Measurements from ENCODE around the gene PNRC2.

DNA sequence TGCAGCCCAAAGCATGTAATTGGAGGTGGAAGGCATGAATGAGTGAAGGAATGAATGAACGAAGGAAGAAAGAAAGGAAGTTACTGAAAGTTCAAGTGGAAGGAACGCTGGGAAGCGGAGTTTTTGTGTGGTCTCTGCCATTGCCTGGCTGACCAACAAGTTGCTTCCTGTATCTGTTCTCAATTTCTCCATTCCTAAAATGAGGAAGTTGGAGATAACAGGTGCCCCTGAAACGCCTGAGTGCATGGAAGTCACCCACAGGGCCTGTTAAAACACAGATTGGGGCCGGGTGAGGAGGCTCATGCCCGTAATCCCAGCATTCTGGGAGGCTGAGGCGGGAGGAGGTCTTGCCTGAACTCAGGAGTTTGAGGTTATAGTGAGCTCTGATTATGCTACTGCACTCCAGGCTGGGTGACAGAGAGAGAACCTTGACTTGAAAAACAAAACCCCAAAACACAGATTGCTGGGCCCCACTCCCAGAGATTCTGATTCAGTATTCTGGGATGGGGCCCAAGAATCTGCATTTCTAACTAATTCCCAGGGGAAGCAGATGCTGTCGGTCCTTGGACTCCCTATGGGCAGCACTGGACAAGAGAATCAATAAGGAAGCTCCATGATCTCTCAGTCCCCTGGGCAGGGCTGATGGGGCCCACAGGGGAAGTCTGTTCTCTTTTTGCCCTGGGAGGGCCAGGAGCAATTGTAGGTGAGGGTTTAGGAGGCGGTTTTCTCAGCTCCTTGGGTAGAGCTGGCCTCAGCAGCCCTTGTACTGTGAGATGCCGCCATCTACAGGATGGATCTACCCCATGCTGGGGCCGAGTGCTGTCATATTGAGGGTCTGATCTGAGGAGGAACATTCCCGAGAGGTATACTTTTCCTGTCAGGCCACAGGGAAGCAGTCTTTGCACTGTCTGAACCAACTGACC lies 43.2 kb upstream of the PNRC2 start:
- no peak for TF ChIP-seq TARDBP (IDR thresholded peaks at IDR 0.05)
- TF ChIP-seq FOXA1 (IDR thresholded peaks at IDR 0.05): no peak
- TF ChIP-seq CTBP1 (IDR thresholded peaks at IDR 0.05; ENCODE audit: borderline replicate concordance): no peak
- TF ChIP-seq FOXK2 (IDR thresholded peaks at IDR 0.05): no peak
- no peak for TF ChIP-seq PKNOX1 (IDR thresholded peaks at IDR 0.05)
- TF ChIP-seq SP1 (IDR thresholded peaks at IDR 0.05): no peak
- TF ChIP-seq NFRKB (IDR thresholded peaks at IDR 0.05): no peak
- no peak for TF ChIP-seq BHLHE40 (IDR thresholded peaks at IDR 0.05; ENCODE audit: borderline replicate concordance)
- TF ChIP-seq ARNT (IDR thresholded peaks at IDR 0.05): no peak
- no peak for TF ChIP-seq L3MBTL2 (conservative IDR thresholded peaks at IDR 0.05)
- no peak for TF ChIP-seq SUZ12 (IDR thresholded peaks at IDR 0.05)

Measured in HEK293T (cell line).